HepG2 (cell line): ENCODE results near the gene VKORC1L1. TPM values are rescaled to one million over a fixed set of nuclear protein-coding genes. Genes with fewer than 3 reads are reported as not detected.

ENCODE experiments used
- ASH2L ChIP-seq: fragments of 300-600, 200-600 bp; sonication (generic); IDR thresholded peaks from 2 replicates; pipeline ENCODE4 v1.7.0; 2017; ENCODE audit warnings: low read depth, mild to moderate bottlenecking, moderate library complexity, mixed read lengths, low read length; ENCODE audit not compliant: insufficient read length
- FOXJ3 ChIP-seq: sonication (generic); formaldehyde crosslinking; IDR thresholded peaks from 2 replicates; pipeline ENCODE4 v1.4.0; 2020; ENCODE audit warnings: missing genetic modification reagents, mild to moderate bottlenecking, borderline replicate concordance
- KDM5A ChIP-seq: fragments of 200-600 bp; sonication (generic); IDR thresholded peaks from 2 replicates; pipeline ENCODE4 v1.7.0; 2018; ENCODE audit warnings: antibody characterized with exemption, mild to moderate bottlenecking, low read length, borderline replicate concordance
- NFE2L2 ChIP-seq: fragments of 150-350 bp; IDR thresholded peaks from 2 replicates; pipeline ENCODE4 v1.6.1; 2014; ENCODE audit warnings: low read length
- RXRA ChIP-seq: sonication (generic); formaldehyde crosslinking; IDR thresholded peaks from 2 replicates; pipeline ENCODE4 v1.5.1; 2020; ENCODE audit warnings: missing genetic modification reagents
- SNAPC2 ChIP-seq: sonication (generic); formaldehyde crosslinking; IDR thresholded peaks from 2 replicates; pipeline ENCODE4 v1.8.1; 2022; ENCODE audit warnings: mild to moderate bottlenecking, missing genetic modification reagents
- SYNCRIP ChIP-seq: fragments of 200-400 bp; formaldehyde crosslinking; IDR thresholded peaks from 2 replicates; pipeline ENCODE4 v1.6.1; 2018; ENCODE audit warnings: mild to moderate bottlenecking, low read depth, low read length; ENCODE audit not compliant: insufficient read depth
- ZBTB38 ChIP-seq: sonication (generic); formaldehyde crosslinking; IDR thresholded peaks from 2 replicates; pipeline ENCODE4 v1.5.1; 2020; ENCODE audit warnings: mild to moderate bottlenecking, missing genetic modification reagents
- ZBTB7A ChIP-seq: sonication (generic); formaldehyde crosslinking; IDR thresholded peaks from 2 replicates; pipeline ENCODE4 v1.8.0; 2022; ENCODE audit warnings: mild to moderate bottlenecking, missing genetic modification reagents
- ZMYM3 ChIP-seq: sonication (generic); formaldehyde crosslinking; IDR thresholded peaks from 2 replicates; pipeline ENCODE4 v1.5.1; 2020; ENCODE audit warnings: mild to moderate bottlenecking, missing genetic modification reagents
- ZNF674 ChIP-seq: sonication (generic); formaldehyde crosslinking; IDR thresholded peaks from 2 replicates; pipeline ENCODE4 v1.5.0; 2020; ENCODE audit warnings: low read depth, mild to moderate bottlenecking, missing genetic modification reagents
- ZNF7 ChIP-seq: IDR thresholded peaks from 2 replicates; pipeline ENCODE4 v1.6.1; 2016; ENCODE audit warnings: missing biosample characterization, missing genetic modification reagents
- ZNF792 ChIP-seq: IDR thresholded peaks from 2 replicates; pipeline ENCODE4 v1.6.1; 2016
- polyA plus RNA-seq, 8 experiments: library from polyadenylated mRNA; depleted of rRNA in 3 of 8; stranded (reverse) in 7 of 8; unstranded in 1 of 8; fragments of >200 nt; fragmentation: Illumina TruSeq in 4 of 8; extraction: Trizol in 4 of 8; gene quantifications; 2 replicates each; pipeline versions ENCODE4 v1.2.1 to v1.2.3, GENCODE V29; 2011 to 2016; ENCODE audit warnings: low read depth in 4 of 8, missing spikeins in 1 of 8, mixed read lengths in 1 of 8; ENCODE audit not compliant: insufficient read depth in 1 of 8
- total RNA-seq, 5 experiments: library from RNA; depleted of rRNA; stranded (reverse); fragments of >200 nt; fragmentation: Illumina TruSeq; extraction: Trizol; gene quantifications; 2 replicates each; pipeline ENCODE4 v1.2.3, GENCODE V29; 2016; ENCODE audit warnings: low read depth in 1 of 5
- TF ChIP-seq, protein P1 (sequence below): sonication (generic); formaldehyde crosslinking; IDR thresholded peaks from 2 replicates; pipeline ENCODE4 v1.5.1; 2020; ENCODE audit warnings: mild to moderate bottlenecking, missing genetic modification reagents, moderate library complexity
- TF ChIP-seq, protein P2 (sequence below): sonication (generic); formaldehyde crosslinking; IDR thresholded peaks from 2 replicates; pipeline ENCODE4 v1.4.0; 2020; ENCODE audit warnings: missing genetic modification reagents
- TF ChIP-seq, protein P3 (sequence below): sonication (generic); formaldehyde crosslinking; IDR thresholded peaks from 2 replicates; pipeline ENCODE4 v1.5.0; 2020; ENCODE audit warnings: missing genetic modification reagents
- TF ChIP-seq, protein P4 (sequence below): sonication (generic); formaldehyde crosslinking; IDR thresholded peaks from 2 replicates; pipeline ENCODE4 v1.8.1; 2022; ENCODE audit warnings: mild to moderate bottlenecking, missing genetic modification reagents
- TF ChIP-seq, protein P5 (sequence below): sonication (generic); formaldehyde crosslinking; conservative IDR thresholded peaks from 2 replicates; pipeline ENCODE4 v1.5.0; 2020; ENCODE audit warnings: missing genetic modification reagents
- TF ChIP-seq, protein P6 (sequence below): sonication (generic); formaldehyde crosslinking; IDR thresholded peaks from 2 replicates; pipeline ENCODE4 v1.8.0; 2022; ENCODE audit warnings: missing genetic modification reagents, mild to moderate bottlenecking, borderline replicate concordance

Gene VKORC1L1
- total and polyA plus RNA-seq, 2 of the 13 experiments (the other 11 are each of a cell fraction or from before 2014, with no cell fraction given) = 13.9 to 16.5 TPM

DNA sequence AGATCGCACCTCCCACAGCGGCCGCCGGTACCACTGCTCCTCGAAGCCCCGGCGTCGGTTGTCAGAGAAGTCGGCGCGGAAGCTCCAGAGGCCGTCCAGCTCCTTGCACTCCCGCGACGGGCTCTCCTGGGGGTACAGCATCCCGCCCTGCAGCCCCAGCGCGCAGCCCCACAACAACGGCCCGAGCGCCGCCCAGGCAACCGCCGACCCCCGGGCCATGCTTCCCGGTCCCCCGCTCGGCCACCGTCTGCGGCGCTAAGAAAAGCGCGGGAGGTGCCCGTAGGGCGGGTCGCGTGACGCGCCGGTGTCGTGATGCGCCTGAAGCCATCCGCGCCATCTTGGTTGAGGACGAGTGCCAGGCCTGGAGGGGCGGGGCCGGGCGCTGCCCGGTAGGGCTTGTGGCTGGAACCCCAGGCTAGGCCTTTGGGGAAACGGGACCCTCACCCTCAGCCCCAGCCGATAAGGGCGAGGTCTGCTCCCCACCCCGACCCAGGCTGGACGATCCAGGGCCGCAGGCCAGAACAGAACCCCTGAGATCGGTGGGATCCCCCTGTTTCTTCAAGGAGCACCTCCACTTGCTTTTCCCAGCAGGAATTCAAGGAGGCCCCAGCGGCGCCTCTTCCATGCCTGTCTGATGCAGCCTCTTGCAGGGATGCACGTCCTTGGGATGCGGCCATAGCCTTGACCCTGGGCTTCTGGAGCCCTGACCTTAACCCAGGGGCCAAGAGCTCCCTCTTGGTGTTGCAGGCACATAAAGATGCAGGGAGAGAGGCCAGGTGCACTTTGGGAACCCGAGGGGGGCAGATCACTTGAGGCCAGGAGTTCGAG, 109.3 kb downstream of the VKORC1L1 start, which contains the start of gene GUSB (continued):
- TF ChIP-seq, protein P1, sequence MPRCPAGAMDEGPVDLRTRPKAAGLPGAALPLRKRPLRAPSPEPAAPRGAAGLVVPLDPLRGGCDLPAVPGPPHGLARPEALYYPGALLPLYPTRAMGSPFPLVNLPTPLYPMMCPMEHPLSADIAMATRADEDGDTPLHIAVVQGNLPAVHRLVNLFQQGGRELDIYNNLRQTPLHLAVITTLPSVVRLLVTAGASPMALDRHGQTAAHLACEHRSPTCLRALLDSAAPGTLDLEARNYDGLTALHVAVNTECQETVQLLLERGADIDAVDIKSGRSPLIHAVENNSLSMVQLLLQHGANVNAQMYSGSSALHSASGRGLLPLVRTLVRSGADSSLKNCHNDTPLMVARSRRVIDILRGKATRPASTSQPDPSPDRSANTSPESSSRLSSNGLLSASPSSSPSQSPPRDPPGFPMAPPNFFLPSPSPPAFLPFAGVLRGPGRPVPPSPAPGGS (CRISPR knock-in tag) = peak; percentile 97; the same call in 1 of the 2 replicates
- TF ChIP-seq, protein P2, sequence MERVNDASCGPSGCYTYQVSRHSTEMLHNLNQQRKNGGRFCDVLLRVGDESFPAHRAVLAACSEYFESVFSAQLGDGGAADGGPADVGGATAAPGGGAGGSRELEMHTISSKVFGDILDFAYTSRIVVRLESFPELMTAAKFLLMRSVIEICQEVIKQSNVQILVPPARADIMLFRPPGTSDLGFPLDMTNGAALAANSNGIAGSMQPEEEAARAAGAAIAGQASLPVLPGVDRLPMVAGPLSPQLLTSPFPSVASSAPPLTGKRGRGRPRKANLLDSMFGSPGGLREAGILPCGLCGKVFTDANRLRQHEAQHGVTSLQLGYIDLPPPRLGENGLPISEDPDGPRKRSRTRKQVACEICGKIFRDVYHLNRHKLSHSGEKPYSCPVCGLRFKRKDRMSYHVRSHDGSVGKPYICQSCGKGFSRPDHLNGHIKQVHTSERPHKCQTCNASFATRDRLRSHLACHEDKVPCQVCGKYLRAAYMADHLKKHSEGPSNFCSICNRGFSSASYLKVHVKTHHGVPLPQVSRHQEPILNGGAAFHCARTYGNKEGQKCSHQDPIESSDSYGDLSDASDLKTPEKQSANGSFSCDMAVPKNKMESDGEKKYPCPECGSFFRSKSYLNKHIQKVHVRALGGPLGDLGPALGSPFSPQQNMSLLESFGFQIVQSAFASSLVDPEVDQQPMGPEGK = peak; percentile 75
- TF ChIP-seq, protein P3, sequence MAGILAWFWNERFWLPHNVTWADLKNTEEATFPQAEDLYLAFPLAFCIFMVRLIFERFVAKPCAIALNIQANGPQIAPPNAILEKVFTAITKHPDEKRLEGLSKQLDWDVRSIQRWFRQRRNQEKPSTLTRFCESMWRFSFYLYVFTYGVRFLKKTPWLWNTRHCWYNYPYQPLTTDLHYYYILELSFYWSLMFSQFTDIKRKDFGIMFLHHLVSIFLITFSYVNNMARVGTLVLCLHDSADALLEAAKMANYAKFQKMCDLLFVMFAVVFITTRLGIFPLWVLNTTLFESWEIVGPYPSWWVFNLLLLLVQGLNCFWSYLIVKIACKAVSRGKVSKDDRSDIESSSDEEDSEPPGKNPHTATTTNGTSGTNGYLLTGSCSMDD (CRISPR knock-in tag) = no peak
- TF ChIP-seq, protein P4, sequence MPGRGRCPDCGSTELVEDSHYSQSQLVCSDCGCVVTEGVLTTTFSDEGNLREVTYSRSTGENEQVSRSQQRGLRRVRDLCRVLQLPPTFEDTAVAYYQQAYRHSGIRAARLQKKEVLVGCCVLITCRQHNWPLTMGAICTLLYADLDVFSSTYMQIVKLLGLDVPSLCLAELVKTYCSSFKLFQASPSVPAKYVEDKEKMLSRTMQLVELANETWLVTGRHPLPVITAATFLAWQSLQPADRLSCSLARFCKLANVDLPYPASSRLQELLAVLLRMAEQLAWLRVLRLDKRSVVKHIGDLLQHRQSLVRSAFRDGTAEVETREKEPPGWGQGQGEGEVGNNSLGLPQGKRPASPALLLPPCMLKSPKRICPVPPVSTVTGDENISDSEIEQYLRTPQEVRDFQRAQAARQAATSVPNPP (CRISPR knock-in tag) = peak; percentile 95
- TF ChIP-seq, protein P5, sequence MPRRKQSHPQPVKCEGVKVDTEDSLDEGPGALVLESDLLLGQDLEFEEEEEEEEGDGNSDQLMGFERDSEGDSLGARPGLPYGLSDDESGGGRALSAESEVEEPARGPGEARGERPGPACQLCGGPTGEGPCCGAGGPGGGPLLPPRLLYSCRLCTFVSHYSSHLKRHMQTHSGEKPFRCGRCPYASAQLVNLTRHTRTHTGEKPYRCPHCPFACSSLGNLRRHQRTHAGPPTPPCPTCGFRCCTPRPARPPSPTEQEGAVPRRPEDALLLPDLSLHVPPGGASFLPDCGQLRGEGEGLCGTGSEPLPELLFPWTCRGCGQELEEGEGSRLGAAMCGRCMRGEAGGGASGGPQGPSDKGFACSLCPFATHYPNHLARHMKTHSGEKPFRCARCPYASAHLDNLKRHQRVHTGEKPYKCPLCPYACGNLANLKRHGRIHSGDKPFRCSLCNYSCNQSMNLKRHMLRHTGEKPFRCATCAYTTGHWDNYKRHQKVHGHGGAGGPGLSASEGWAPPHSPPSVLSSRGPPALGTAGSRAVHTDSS (CRISPR knock-in tag) = 0 out of 2 replicates have a peak, but pooled peaks have one; percentile 65
- TF ChIP-seq SNAPC2 (peak; percentile 96; the same call in 1 of the 2 replicates), NFE2L2 (no peak), ZBTB38 (peak; percentile 85), KDM5A (peak; percentile 57; the same call in 1 of the 2 replicates), ZBTB7A (no peak), ZNF792 (CRISPR knock-in tag) (peak; percentile 77), SYNCRIP (no peak), ZNF7 (CRISPR knock-in tag) (no peak), ASH2L (peak; percentile 84), RXRA (CRISPR knock-in tag) (peak; percentile 87), FOXJ3 (CRISPR knock-in tag) (no peak), ZMYM3 (CRISPR knock-in tag) (peak; percentile 77; the same call in 1 of the 2 replicates), ZNF674 (CRISPR knock-in tag) (peak; percentile 96; the same call in 1 of the 2 replicates)
- TF ChIP-seq, protein P6, sequence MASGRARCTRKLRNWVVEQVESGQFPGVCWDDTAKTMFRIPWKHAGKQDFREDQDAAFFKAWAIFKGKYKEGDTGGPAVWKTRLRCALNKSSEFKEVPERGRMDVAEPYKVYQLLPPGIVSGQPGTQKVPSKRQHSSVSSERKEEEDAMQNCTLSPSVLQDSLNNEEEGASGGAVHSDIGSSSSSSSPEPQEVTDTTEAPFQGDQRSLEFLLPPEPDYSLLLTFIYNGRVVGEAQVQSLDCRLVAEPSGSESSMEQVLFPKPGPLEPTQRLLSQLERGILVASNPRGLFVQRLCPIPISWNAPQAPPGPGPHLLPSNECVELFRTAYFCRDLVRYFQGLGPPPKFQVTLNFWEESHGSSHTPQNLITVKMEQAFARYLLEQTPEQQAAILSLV (CRISPR knock-in tag) = peak; percentile 92
